CD4-positive, alpha-beta T cell treated with Interleukin-10 for 1 hour (primary cell): ENCODE measurements around the gene OOSP4A.
"Not testable (repeated sequence)": the region's sequence is repeated elsewhere in the genome, so short reads cannot be mapped to it uniquely, and the experiment has no call there.

Experiments
- DNase-seq: peaks from one replicate; pipeline ENCODE4 v3.0.0-alpha.2; 2020

OOSP4A gene

DNA sequence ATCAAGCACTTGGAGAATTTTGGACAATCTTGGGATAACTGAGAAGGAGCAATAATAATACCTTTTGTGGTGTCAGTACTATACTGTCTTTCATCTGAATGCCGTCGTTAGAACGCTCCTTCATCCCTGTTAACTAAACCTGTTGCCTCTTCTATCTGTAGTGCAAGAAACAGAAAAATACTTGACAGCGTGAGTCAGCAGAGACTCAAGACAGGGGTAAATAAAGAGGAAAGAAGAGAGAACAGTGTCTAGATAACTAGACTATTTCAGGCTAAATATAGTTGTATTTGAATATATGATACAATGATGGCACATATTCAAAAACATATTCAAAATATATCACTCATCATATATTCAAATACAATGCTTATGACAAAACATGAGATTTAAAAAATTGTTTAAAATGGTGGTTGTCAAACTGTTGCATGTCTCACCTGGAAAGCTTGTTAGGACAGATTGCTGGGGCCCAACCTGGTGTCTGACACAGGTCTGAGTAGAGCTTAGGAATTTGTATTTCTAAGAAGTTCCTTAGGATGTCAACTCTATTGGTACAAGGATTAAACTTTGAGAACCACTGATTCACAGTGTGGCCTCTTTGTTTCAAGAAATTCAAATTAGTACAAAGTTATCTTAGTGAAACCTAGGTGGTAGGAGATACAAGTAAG, 17.4 kb downstream of the OOSP4A start:
- DNase-seq: no peak

GRCh38 chr11:59982037-59982436, 18.2 kb downstream of the OOSP4A start:
- DNase-seq: not testable (repeated sequence)

- no peak for DNase-seq
Observed at GRCh38 chr11:59983212-59983611, 19.4 kb downstream of the OOSP4A start.

DNA sequence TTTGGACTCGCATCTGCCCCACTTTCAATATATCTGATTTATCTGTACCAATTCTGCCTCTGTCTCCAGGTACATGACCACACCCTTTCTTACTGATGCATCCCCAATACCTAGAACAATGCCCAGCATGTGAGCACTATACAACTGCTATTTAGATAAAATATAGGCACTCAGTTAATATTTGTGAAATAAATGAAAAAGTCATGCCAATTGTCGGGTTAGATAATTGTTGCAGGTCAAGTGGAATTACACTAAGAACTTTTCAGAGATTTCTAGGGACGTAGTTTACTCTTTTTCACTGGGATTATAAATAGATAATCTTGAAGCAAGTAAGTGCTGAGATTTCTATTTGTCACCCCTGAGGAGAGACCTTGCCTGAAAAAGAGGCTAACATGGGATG, 20.5 kb downstream of the OOSP4A start:
- DNase-seq: no peak

DNA sequence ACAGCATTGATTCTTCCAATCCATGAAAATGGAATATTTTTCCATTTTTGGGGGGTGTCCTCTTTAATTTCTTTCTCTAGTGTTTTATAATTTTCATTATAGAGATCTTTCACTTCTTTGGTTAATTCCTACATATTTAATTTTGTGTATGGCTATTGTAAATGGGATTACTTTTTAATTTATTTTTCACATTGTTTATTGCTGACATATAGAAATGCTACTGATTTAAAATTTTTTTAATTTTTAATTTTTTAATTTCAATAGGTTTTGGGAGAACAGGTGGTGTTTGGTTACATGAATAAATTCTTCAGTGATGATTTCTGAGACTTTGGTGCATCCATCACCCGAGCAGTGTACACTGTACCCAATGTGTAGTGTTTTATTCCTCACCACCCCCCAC, 26.6 kb downstream of the OOSP4A start:
- DNase-seq: no peak

DNA sequence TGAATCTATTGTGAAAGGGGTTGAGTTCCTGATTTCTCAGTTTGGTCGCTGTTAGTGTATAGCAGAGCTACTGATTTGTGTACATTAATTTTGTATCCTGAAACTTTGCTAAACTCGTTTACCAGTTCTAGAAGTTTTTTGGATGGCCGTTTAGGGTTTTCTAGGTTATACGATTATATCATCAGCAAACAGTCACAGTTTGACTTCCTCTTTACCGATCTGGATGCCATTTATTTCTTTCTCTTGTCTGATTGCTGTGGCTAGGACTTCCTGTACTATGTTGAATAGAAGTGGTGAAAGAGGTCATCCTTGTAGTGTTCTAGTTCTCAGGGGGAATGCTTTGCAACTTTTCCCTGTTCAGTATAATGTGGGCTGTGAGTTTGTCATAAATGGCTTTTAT, 28.6 kb downstream of the OOSP4A start:
- DNase-seq: no peak

DNA sequence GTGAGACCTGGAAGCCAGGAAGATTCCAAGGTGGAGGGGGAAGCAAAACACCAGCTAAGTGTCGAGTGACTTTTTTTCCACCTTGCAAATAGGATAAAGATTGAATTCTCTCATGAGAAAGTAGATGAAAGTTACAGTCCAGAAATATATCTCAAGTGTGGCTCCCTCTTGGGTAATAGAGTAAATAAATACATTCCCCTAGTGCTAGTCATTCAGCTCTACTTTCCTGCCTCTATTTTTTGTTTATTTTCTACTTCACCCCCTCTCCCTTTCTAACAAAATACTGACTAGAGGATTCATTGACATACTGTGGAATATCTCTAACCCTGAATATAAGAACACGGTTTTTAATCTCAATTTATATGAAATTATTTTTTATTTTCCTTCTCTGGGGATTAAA, 34.0 kb downstream of the OOSP4A start:
- DNase-seq: no peak

- DNase-seq: no peak
Observed at GRCh38 chr11:59999691-60000090, 35.9 kb downstream of the OOSP4A start.

DNA sequence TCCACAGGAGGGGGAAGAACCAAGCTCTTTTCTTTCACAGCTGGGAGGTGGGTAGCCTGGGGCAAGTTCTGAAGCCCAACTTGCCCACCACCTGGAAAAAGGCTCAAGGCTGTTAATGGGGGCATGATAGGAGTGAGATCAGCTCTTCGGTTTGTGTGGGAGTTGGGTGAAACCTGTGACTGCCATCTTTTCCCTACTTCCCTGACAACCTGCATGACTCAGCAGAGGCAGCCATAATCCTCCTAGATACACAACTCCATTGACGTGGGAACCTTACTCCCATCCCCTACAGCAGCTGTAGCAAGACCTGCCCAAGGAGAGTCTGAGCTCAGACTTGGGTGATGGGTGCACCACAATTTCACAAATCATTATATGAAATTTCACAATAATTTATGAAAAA, 39.9 kb downstream of the OOSP4A start:
- no peak for DNase-seq

DNA sequence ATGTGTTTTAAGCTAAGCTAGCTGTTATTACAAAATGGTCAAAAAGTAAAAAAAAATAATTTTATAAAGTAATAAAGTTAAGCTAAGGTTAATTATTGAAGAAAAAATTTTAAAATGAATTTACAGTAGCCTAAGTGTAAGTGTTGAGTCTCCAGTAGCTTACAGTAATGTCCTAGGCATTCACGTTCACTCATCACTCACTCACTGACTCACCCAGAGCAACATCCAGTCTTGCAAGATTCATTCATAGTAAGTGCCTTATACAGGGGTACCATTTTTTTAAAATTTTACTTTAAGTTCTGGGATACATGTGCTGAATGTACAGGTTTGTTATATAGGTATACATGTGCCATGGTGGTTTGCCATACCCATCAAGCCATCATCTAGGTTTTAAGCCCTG, 41.5 kb downstream of the OOSP4A start:
- no peak for DNase-seq

DNA sequence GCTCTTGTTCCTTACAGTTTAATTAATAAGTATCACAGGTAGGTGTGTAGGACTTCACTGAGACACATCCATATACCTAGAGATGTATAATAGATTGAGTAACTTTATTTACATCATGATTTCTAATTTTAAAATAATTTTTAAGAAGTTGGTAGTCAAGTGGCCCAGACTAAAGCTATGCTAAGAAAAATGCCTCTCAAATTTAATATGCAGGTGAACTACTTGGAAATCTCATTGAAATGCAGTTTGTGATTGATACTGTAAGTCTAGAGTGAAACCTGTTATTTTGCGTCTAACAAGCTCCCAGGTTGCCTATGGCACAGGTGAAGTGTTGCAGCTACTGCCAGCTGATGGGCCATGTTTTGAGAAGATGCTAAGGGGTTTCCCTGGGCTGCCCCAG, 53.0 kb downstream of the OOSP4A start, which contains the start of gene OOSP4B:
Gene OOSP4B (plus strand): TSS at position 301 of the 400 bp plus-strand sequence.
- DNase-seq: no peak

DNA sequence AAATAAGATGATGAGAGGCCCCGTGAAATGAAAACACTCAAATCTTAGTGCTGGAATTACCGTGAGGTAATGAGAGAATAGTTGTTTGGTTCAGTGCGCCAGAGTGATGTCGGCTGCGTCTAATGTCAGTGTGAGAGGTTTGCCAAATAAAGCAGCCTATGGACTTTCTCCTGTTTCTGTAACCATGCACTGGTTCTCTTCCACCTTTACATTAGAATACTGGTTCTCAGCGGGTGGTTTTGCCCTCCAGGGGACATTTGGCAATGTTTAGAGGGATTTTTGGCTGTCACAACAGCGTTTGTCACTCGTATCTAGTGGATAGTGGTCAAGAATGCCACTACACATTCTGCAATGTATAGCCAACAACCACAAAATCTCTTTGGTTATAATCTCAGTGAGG, 54.2 kb downstream of the OOSP4A start:
- no peak for DNase-seq
